ENCODE results near the gene TAF6L. TPM values are rescaled to one million over a fixed set of nuclear protein-coding genes. Genes with fewer than 3 reads are reported as not detected.

TAF6L gene
- total and polyA plus RNA-seq, 9 of the 15 experiments (the other 6 are each of a cell fraction or from before 2014, with no cell fraction given): 0.04 to 45.5 (median 20.8) TPM

DNA sequence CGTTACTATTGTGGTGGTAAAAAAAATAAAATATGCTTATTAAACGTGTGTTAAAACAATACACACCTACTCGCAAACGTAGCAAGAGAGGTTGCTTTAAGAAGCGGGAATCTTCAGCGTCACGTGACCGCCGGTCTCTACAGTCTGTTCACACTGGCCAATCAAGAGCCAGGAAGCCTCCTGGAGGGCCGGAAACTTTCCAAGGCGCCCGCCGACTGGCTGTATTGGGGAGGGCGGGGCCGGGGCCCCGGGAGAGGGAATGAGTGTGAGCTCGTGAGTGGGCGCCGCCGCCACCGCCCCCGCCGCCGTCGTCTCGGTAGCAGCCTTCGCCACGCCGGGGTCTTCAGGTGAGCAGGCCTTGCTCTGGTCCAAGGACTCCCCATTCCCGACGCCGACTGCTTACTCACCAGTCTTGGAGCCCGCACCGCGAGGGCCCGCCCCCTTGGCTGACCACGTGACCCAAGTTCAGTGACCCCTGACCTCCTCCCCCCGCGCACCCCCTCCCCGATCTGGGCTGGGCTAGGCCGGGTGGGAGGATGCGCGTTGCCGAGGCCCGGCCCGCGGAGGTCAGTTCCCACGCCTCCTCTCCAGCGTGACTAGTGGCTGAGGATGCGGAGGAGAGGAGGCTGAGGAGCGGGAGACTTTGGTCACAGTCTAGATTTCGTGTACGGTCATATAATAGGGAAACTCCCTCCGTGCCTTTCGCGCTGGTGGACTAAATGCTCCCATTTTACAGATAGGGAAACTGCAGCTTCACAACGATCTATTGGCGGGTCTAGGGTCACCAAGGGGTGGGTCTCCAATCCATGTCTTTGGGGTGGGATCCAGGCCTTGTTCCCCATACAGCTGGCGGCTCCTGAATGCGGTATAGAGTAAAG, at the start of gene TAF6L (continued):
- TF ChIP-seq, protein P1, sequence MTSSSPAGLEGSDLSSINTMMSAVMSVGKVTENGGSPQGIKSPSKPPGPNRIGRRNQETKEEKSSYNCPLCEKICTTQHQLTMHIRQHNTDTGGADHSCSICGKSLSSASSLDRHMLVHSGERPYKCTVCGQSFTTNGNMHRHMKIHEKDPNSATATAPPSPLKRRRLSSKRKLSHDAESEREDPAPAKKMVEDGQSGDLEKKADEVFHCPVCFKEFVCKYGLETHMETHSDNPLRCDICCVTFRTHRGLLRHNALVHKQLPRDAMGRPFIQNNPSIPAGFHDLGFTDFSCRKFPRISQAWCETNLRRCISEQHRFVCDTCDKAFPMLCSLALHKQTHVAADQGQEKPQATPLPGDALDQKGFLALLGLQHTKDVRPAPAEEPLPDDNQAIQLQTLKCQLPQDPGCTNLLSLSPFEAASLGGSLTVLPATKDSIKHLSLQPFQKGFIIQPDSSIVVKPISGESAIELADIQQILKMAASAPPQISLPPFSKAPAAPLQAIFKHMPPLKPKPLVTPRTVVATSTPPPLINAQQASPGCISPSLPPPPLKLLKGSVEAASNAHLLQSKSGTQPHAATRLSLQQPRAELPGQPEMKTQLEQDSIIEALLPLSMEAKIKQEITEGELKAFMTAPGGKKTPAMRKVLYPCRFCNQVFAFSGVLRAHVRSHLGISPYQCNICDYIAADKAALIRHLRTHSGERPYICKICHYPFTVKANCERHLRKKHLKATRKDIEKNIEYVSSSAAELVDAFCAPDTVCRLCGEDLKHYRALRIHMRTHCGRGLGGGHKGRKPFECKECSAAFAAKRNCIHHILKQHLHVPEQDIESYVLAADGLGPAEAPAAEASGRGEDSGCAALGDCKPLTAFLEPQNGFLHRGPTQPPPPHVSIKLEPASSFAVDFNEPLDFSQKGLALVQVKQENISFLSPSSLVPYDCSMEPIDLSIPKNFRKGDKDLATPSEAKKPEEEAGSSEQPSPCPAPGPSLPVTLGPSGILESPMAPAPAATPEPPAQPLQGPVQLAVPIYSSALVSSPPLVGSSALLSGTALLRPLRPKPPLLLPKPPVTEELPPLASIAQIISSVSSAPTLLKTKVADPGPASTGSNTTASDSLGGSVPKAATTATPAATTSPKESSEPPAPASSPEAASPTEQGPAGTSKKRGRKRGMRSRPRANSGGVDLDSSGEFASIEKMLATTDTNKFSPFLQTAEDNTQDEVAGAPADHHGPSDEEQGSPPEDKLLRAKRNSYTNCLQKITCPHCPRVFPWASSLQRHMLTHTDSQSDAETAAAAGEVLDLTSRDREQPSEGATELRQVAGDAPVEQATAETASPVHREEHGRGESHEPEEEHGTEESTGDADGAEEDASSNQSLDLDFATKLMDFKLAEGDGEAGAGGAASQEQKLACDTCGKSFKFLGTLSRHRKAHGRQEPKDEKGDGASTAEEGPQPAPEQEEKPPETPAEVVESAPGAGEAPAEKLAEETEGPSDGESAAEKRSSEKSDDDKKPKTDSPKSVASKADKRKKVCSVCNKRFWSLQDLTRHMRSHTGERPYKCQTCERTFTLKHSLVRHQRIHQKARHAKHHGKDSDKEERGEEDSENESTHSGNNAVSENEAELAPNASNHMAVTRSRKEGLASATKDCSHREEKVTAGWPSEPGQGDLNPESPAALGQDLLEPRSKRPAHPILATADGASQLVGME (CRISPR knock-in tag; IDR thresholded peaks at IDR 0.05): 0 out of 2 replicates have a peak, but pooled peaks have one; percentile 68
- TF ChIP-seq BCOR (IDR thresholded peaks at IDR 0.05) (peak; percentile 97), BRD4 (IDR thresholded peaks at IDR 0.05) (no peak), CBFA2T3 (IDR thresholded peaks at IDR 0.05) (peak; percentile 29), ZNF3 (CRISPR knock-in tag; IDR thresholded peaks at IDR 0.05) (no peak), KLF13 (tag; IDR thresholded peaks at IDR 0.05; ENCODE audit: borderline replicate concordance, low read depth) (peak; percentile 76; the same call in 1 of the 2 replicates), ZNF436 (CRISPR knock-in tag; IDR thresholded peaks at IDR 0.05) (no peak), RCOR1 (IDR thresholded peaks at IDR 0.05; ENCODE audit: borderline replicate concordance in 1 of 2, low read depth in 2 of 2, low read length in 2 of 2) (peak; percentile 37 to 90; a peak in 3 of 4 replicates), ZNF668 (CRISPR knock-in tag; IDR thresholded peaks at IDR 0.05) (no peak), ELF4 (CRISPR knock-in tag; IDR thresholded peaks at IDR 0.05) (no peak), ZNF75A (CRISPR knock-in tag; IDR thresholded peaks at IDR 0.05) (no peak), SMC3 (conservative IDR thresholded peaks at IDR 0.05; ENCODE audit: insufficient read depth, low read depth, low read length) (0 out of 2 replicates have a peak, but pooled peaks have one; percentile 10), CBFA2T2 (conservative IDR thresholded peaks at IDR 0.05) (peak; percentile 92)
- TF ChIP-seq, protein P2, sequence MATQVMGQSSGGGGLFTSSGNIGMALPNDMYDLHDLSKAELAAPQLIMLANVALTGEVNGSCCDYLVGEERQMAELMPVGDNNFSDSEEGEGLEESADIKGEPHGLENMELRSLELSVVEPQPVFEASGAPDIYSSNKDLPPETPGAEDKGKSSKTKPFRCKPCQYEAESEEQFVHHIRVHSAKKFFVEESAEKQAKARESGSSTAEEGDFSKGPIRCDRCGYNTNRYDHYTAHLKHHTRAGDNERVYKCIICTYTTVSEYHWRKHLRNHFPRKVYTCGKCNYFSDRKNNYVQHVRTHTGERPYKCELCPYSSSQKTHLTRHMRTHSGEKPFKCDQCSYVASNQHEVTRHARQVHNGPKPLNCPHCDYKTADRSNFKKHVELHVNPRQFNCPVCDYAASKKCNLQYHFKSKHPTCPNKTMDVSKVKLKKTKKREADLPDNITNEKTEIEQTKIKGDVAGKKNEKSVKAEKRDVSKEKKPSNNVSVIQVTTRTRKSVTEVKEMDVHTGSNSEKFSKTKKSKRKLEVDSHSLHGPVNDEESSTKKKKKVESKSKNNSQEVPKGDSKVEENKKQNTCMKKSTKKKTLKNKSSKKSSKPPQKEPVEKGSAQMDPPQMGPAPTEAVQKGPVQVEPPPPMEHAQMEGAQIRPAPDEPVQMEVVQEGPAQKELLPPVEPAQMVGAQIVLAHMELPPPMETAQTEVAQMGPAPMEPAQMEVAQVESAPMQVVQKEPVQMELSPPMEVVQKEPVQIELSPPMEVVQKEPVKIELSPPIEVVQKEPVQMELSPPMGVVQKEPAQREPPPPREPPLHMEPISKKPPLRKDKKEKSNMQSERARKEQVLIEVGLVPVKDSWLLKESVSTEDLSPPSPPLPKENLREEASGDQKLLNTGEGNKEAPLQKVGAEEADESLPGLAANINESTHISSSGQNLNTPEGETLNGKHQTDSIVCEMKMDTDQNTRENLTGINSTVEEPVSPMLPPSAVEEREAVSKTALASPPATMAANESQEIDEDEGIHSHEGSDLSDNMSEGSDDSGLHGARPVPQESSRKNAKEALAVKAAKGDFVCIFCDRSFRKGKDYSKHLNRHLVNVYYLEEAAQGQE (IDR thresholded peaks at IDR 0.05; ENCODE audit: borderline replicate concordance): peak; percentile 82
- TF ChIP-seq, protein P2 (CRISPR knock-in tag; IDR thresholded peaks at IDR 0.05; ENCODE audit: low read depth): no peak
